GM10266 (cell line): ENCODE data around the gene BLOC1S6.

ENCODE experiments used
- DNase-seq: peaks from one replicate; pipeline ENCODE4 v3.0.0; 2012; ENCODE audit errors: extremely low spot score
- TF ChIP-seq, protein P1 (sequence below): IDR thresholded peaks from 2 replicates; pipeline ENCODE4 v1.5.1; 2012; ENCODE audit warnings: mild to moderate bottlenecking, low read depth; ENCODE audit not compliant: control insufficient read depth, insufficient read depth; ENCODE audit errors: missing control alignments

Gene BLOC1S6

GRCh38 chr15:45630917-45631691, 43.9 kb downstream of the BLOC1S6 start:
- no peak for DNase-seq
- TF ChIP-seq, protein P1, sequence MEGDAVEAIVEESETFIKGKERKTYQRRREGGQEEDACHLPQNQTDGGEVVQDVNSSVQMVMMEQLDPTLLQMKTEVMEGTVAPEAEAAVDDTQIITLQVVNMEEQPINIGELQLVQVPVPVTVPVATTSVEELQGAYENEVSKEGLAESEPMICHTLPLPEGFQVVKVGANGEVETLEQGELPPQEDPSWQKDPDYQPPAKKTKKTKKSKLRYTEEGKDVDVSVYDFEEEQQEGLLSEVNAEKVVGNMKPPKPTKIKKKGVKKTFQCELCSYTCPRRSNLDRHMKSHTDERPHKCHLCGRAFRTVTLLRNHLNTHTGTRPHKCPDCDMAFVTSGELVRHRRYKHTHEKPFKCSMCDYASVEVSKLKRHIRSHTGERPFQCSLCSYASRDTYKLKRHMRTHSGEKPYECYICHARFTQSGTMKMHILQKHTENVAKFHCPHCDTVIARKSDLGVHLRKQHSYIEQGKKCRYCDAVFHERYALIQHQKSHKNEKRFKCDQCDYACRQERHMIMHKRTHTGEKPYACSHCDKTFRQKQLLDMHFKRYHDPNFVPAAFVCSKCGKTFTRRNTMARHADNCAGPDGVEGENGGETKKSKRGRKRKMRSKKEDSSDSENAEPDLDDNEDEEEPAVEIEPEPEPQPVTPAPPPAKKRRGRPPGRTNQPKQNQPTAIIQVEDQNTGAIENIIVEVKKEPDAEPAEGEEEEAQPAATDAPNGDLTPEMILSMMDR, result no peak

DNA sequence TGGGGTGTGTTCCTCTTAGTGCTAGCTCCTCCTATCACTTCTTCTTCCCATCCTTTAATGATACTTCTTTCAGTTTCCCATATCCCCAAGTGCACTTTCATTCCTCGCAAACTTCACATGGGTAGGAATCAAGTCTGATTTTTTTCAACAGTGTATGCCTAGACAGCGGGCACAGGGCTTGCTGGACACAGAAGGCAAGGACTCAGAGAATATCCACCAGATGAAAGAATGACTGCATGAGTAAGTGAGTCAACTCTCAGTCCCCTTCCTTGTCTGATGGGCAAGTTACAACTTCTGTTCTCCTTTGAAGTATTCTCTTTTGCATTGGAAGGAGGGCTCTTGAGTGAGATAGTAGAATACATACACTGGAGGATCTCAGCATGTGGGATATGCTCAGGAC, 44.6 kb downstream of the BLOC1S6 start:
- no peak for DNase-seq
- TF ChIP-seq, protein P1, result no peak

GRCh38 chr15:45634432-45635190, 47.4 kb downstream of the BLOC1S6 start, which contains the start of gene SQOR:
SQOR (plus strand) TSS chr15:45635029; CDS start chr15:45658924, 23,895 bp downstream.
- TF ChIP-seq, protein P1, result no peak
- DNase-seq, result peak; percentile 79

DNA sequence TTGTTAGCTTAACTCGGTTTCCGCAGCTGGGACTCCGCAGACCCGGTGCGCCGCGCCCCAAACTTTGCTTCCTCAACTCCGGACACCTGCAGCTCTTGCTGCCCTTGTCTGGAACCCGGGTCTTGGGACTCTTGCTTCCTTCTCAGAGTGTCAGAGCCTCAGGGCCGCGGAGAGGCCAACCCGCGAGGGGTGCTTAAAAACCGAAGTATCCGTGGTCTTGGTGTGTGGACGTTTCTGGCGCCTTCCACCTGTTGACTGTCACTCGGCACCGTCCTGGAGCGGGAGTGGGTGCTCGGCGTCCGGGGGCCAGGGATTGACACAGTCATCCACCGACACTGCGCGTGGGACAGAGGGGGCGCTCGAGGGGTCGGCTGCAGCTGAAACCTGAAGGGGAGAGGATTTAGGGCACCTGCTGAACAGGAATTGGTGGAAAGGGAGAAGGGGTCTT, 48.0 kb downstream of the BLOC1S6 start:
- DNase-seq, result peak; percentile 53
- TF ChIP-seq, protein P1, result peak; percentile 68

DNA sequence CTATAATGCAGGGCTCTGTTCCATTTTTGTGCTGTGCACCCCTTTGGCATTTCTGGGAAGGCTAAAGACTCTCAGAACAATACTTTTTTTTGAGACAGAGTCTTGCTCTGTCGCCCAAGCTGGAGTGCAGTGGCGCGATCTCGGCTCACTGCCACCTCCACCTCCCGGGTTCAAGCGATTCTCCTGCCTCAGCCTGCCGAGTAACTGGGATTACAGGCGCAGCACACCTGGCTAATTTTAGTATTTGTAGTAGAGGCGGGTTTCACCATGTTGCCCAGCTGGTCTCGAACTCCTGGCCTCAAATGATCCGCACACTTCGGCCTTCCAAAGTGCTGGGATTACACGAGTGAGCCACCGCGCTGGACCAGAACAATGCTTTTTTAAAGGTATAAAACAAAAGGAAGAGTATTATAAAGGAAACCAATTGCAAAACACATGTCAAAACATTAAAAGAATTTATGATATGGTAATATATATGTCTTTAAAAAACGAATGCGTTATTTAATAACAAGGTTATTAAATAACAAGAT, 48.6 kb downstream of the BLOC1S6 start:
- DNase-seq, result no peak
- TF ChIP-seq, protein P1, result no peak

GRCh38 chr15:45637141-45637540, 50.0 kb downstream of the BLOC1S6 start:
- TF ChIP-seq, protein P1, result no peak
- DNase-seq, result no peak
